Hepatocyte (in vitro differentiated cells): ENCODE results near the gene RNFT2. TPM values are rescaled to one million over a fixed set of nuclear protein-coding genes. Genes with fewer than 3 reads are reported as not detected.
A peak's percentile ranks its signal among the peaks of the same experiment; 100 is the strongest.

Experiments
- DNase-seq: peaks from one replicate; pipeline ENCODE4 v3.0.0-alpha.2; 2016; ENCODE audit warnings: low spot score
- H2AFZ ChIP-seq: fragments of 200-600 bp; sonication (generic); 2 replicates; pipeline ENCODE4 v1.6.0; 2016; ENCODE audit warnings: antibody characterized with exemption, mild to moderate bottlenecking
- H3K27ac ChIP-seq: fragments of 200-600 bp; sonication (generic); 2 replicates; pipeline ENCODE4 v1.5.1; 2016; ENCODE audit warnings: mild to moderate bottlenecking
- H3K27me3 ChIP-seq: fragments of 200-600 bp; sonication (generic); 2 replicates; pipeline ENCODE4 v1.6.1; 2016
- H3K36me3 ChIP-seq: fragments of 200-600 bp; sonication (generic); replicated peaks from 2 replicates; pipeline ENCODE4 v1.5.1; 2016; ENCODE audit warnings: low read depth; ENCODE audit not compliant: insufficient read depth
- H3K4me1 ChIP-seq: fragments of 200-600 bp; sonication (generic); 2 replicates; pipeline ENCODE4 v1.5.1; 2016; ENCODE audit warnings: mild to moderate bottlenecking, moderate library complexity; ENCODE audit not compliant: insufficient read depth
- H3K4me2 ChIP-seq: fragments of 200-600 bp; sonication (generic); 2 replicates; pipeline ENCODE4 v1.6.0; 2016
- H3K4me3 ChIP-seq: fragments of 200-600 bp; sonication (generic); 2 replicates; pipeline ENCODE4 v1.5.1; 2016; ENCODE audit warnings: mild to moderate bottlenecking
- H3K79me2 ChIP-seq: fragments of 200-600 bp; sonication (generic); 2 replicates; pipeline ENCODE4 v1.6.0; 2017; ENCODE audit warnings: mild to moderate bottlenecking
- H3K9me2 ChIP-seq: fragments of 200-600 bp; sonication (generic); replicated peaks from 2 replicates; pipeline ENCODE4 v1.6.0; 2017; ENCODE audit warnings: mild to moderate bottlenecking; ENCODE audit not compliant: insufficient read depth
- H3K9me3 ChIP-seq: fragments of 200-600 bp; sonication (generic); 2 replicates; pipeline ENCODE4 v1.5.1; 2016; ENCODE audit warnings: low read depth, mild to moderate bottlenecking
- H4K20me1 ChIP-seq: fragments of 200-600 bp; sonication (generic); 2 replicates; pipeline ENCODE4 v1.6.0; 2016; ENCODE audit warnings: mild to moderate bottlenecking; ENCODE audit not compliant: insufficient read depth, poor library complexity, severe bottlenecking
- CTCF ChIP-seq: fragments of 200-600 bp; sonication (generic); IDR thresholded peaks from 2 replicates; pipeline ENCODE4 v1.5.1; 2016; ENCODE audit warnings: antibody characterized with exemption, mild to moderate bottlenecking; ENCODE audit not compliant: poor library complexity
- EZH2 ChIP-seq: fragments of 200-600 bp; sonication (generic); IDR thresholded peaks from 2 replicates; pipeline ENCODE4 v1.6.1; 2016; ENCODE audit warnings: antibody characterized with exemption, mild to moderate bottlenecking, borderline replicate concordance
- EZH2phosphoT487 ChIP-seq: fragments of 200-600 bp; sonication (generic); IDR thresholded peaks from one replicate; pipeline ENCODE4 v1.6.1; 2018; ENCODE audit warnings: antibody characterized with exemption, mild to moderate bottlenecking, low read depth, moderate library complexity; ENCODE audit not compliant: unreplicated experiment, severe bottlenecking
- WGBS: methylation state at CpG from one replicate; pipeline ENCODE4 v1.1.6; 2016; ENCODE audit warnings: low lambda C conversion rate; ENCODE audit errors: missing lambda C conversion rate; 5-methylcytosine and 5-hydroxymethylcytosine counted together
- polyA plus RNA-seq: library from polyadenylated mRNA; unstranded; fragments of >200 nt; fragmentation: Nextera tagmentation; extraction: Ambion mirVana; gene quantifications from 2 replicates; pipeline ENCODE4 v1.2.1, GENCODE V29; 2016
- total RNA-seq: library from RNA; depleted of rRNA; stranded (reverse); fragments of >200 nt; gene quantifications from 2 replicates; pipeline ENCODE4 v1.2.3, GENCODE V29; 2014

Gene RNFT2
- total and polyA plus RNA-seq, 2 experiments from 2014 or later: 1.5 to 2.9 TPM

GRCh38 chr12:116707751-116708150 lies 30.4 kb upstream of the RNFT2 start:
- Histone ChIP-seq H2AFZ (no peak overlapping the region), H3K27ac (no peak overlapping the region), H3K4me1 (no peaks in the 10 kb centered on the region), H3K9me3 (no peaks in the 10 kb centered on the region), H3K9me2 (no peaks in the 10 kb centered on the region), H3K36me3 (no peaks in the 10 kb centered on the region), H3K79me2 (no peaks in the 10 kb centered on the region), H3K4me2 (no peak overlapping the region), H4K20me1 (no peaks in the 10 kb centered on the region), H3K27me3 (peaks cover 10% of the 10 kb centered on the region), H3K4me3 (no peak overlapping the region)
- 92% methylated on average over 9 of the region's 9 CpGs for WGBS
- no peak for TF ChIP-seq EZH2
- no peak for TF ChIP-seq CTCF
- no peak for TF ChIP-seq EZH2phosphoT487
- no peak for DNase-seq

GRCh38 chr12:116708826-116709756 lies 29.0 kb upstream of the RNFT2 start:
- Histone ChIP-seq H3K4me3 (no peak overlapping the region), H3K79me2 (no peaks in the 10 kb centered on the region), H3K27me3 (peaks cover 10% of the 10 kb centered on the region), H3K9me3 (no peaks in the 10 kb centered on the region), H4K20me1 (no peaks in the 10 kb centered on the region), H3K36me3 (no peaks in the 10 kb centered on the region), H3K4me1 (no peaks in the 10 kb centered on the region), H3K27ac (no peak overlapping the region), H2AFZ (no peak overlapping the region), H3K4me2 (peak overlapping the region; percentile 48), H3K9me2 (no peaks in the 10 kb centered on the region)
- no peak for TF ChIP-seq EZH2phosphoT487
- TF ChIP-seq CTCF: peak; percentile 66
- 46% methylated on average over 26 of the region's 26 CpGs for WGBS
- DNase-seq: peak; percentile 72

- TF ChIP-seq EZH2phosphoT487 (no peak), EZH2 (no peak), CTCF (no peak)
- Histone ChIP-seq H3K79me2 (no peaks in the 10 kb centered on the region), H3K9me2 (no peaks in the 10 kb centered on the region), H3K27ac (no peak overlapping the region), H3K27me3 (peaks cover 10% of the 10 kb centered on the region), H2AFZ (no peak overlapping the region), H3K9me3 (no peaks in the 10 kb centered on the region), H3K4me1 (no peaks in the 10 kb centered on the region), H3K4me3 (no peak overlapping the region), H3K4me2 (no peak overlapping the region), H4K20me1 (no peaks in the 10 kb centered on the region), H3K36me3 (no peaks in the 10 kb centered on the region)
- no peak for DNase-seq
- 75% methylated on average over 10 of the region's 10 CpGs for WGBS
Observed at GRCh38 chr12:116709768-116710167, 28.3 kb upstream of the RNFT2 start.
